DMS 273 (cell line): ENCODE results near the gene HADH.
"Not testable (repeated sequence)": the region's sequence is repeated elsewhere in the genome, so short reads cannot be mapped to it uniquely, and the experiment has no call there.

ENCODE experiments used
- DNase-seq: peaks from one replicate; lab custom pipeline; 2025; ENCODE audit not compliant: unreplicated experiment; lab: John Stamatoyannopoulos, UW

HADH gene

DNA sequence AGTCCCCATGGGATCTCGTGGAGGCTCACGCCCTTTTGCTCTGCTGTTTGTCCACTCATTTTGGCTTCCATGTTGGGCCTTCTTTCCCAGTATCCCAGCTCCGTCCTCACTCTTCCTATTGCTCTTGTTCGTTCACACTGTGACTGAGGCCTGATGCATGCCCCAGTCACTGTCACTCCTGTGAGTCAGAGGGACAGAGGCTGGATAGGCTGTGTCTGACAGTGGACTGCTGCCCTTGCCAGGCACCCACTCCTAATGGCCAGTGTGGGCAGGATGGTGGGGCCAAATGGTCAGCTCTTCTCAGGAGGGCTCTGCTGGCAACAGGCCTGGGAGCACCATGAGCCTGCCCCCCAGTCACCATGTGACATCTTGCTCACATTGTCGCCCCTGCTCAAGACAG lies 40.0 kb downstream of the HADH start:
- no peak for DNase-seq

DNA sequence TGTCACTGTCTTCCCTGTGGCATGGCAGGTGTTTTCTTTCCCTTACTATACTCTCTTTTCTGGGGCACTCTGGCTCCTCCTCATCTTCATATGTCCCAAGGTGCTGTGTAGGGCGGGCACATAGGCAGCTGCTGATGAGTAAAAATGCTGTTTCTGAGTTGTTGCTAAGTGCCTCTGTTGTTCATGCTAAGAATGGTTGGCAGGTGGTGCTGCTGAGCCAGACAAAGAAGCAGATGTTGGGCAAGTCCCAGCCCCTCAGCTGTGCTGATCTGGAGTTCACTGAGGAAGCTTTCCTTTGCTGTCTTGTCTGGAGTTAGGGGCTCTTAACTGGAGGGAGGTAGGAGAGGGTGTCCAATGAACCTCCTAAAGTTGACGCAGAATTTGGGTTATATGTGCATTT lies 40.6 kb downstream of the HADH start:
- DNase-seq, result peak; percentile 62

DNA sequence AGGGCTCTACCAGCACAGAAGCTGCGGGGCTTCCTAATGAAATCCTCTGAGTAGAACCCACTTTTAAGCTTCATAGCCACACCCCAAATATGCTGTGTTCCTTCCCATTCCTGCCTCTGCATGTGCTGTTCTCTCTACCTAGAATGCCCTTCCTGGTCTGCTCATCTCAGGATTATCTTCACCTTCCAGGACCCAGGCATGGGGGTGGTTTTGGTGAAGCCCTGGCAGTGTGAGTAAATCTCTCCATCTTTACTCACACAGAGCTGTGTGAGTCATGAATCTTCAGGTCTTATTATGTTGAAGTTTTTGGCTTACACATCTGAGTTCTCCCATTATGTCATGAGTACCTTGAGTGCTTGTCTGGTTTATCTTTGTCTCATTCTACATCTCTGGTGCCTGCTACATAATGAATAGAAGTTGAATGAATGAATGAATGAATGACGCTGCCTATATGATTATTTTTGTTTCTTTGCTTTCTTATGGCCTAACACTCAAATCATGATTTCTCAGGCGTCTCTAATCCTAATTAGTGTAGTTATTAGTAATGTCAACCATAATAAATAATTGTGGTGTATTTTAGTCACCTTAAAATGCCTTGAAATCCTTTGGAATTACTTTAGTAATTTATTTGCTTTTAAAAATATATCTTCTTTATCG lies 41.9 kb downstream of the HADH start:
- DNase-seq, result no peak

DNA sequence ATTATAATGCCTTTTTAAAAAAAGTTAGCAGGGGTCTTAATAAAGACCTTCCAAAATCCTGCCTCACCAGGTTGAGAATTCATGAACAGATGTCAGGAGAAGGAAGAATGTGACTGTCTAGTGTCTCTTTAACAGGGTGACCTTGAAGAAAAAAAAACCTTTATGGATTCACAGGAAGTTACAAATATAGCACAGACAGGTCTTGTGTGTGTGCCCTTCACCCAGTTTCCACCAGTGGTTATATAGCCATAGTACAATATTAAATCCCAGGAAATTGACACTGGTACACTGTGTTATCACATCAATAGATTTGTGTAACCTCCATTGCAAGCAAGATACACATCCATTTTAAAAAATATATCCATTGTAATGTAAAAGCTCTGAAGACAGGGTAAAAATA lies 43.7 kb downstream of the HADH start:
- DNase-seq, result no peak

DNA sequence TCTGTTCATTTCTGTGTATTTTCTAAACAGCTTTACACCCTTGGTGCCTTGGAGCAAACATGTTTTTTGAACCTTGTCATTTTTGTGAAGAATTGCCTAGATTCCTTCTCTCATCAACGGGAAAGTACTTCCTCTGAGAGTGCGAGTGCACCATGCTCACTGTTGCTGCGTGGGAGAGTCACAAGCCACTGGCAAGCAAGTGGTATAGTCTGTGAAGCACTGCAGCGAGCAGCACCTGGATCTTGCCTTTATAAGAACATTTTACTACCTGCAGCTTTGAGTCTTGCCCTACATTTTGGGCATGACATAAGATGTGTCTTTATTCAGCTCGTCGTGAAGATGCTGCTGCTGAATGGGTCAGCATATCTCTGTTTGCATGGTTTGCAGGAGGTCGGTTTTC lies 44.9 kb downstream of the HADH start:
- no peak for DNase-seq

DNA sequence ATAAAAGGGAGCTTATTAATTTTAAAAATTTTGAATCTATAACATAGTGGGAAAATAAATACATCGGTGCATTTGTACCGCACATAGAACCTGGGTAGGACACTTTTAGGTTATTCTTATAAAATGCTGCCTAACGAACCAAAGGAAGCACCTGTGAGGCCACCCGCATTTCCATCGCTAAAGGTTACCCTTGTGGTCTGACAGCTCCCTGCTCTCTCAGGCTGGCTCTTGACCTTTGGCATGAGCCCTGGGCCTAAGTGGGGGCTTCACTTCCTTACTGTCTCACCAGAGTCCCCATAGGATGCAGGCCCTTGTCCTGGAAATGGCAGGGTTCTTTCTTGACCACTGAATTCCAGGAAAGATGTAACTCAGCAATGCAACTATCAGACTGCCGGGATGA lies 46.0 kb downstream of the HADH start:
- DNase-seq, result no peak

DNA sequence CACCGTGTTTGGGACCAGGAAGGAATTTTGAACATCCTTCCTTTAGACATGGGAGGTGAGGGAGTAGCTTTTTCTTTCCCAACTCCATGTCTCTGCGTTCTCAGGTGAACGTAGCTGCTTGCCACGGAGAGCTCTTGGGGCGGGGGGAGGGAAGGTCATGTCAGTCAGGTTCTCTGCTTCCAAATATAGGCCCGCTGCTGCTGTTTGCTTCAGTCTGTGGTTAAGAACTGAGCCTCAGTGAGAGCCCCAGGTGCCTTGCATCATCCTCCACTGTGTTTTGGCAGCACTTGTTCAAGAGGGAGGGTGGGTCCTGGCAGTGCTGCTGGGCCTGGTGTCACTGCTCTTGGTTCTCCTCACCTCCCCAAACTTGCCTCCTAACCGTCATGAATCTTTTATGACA lies 46.5 kb downstream of the HADH start:
- DNase-seq, result no peak

DNA sequence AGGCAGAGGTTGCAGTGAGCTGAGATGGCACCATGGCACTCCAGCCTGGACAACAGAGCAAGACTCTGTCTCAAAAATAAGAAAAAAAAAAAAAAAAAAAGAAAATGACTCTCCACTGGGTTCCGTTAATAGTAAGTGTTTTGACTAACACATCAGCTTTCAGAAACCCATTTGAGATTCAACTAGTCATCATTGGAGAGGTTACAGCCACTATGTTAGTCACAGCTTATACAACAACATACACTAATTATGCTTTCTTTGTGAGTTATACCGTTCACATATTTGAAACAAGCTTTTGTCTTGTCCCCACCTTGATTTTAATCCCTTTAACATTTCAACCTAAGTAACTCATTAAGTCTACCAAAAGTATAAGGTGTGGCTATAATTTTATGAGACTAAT lies 48.2 kb downstream of the HADH start:
- DNase-seq, result no peak

DNA sequence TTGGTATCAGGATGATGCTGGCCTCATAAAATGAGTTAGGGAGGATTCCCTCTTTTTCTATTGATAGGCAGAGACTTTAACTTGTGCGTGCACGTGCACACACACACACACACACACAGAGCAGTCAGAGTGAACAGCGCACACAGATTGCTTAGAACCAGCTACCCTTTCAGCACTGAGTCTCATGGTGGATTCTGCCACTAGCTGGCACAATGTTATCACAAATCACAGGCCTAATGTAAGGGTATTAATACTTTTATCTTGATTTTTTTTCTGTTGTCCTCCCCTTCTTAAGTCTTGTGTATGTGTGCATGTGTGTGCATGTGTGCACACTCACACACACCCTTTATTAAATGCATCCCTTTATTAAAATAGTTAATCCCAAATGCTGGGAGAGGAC lies 53.2 kb downstream of the HADH start:
- DNase-seq, result no peak

DNA sequence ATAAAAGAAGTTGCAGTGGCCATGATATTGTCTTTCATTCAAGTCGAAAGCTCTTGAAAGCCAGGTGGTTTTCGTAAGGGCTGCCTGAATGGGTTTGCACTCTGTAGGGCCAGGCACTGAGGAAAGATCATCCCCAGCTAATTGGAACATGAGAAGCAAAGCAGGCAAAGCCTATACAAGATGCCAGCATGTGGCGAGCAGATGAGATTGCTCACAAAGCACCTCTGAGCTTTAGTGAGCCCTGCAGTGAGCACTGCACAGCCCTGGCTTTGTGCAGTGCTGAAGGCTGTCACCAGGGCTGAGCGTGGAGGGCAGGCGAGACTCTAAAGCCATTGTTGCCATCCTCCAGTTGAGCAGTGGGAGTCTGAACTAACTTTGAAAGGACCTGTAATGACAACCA lies 53.8 kb downstream of the HADH start:
- no peak for DNase-seq

DNA sequence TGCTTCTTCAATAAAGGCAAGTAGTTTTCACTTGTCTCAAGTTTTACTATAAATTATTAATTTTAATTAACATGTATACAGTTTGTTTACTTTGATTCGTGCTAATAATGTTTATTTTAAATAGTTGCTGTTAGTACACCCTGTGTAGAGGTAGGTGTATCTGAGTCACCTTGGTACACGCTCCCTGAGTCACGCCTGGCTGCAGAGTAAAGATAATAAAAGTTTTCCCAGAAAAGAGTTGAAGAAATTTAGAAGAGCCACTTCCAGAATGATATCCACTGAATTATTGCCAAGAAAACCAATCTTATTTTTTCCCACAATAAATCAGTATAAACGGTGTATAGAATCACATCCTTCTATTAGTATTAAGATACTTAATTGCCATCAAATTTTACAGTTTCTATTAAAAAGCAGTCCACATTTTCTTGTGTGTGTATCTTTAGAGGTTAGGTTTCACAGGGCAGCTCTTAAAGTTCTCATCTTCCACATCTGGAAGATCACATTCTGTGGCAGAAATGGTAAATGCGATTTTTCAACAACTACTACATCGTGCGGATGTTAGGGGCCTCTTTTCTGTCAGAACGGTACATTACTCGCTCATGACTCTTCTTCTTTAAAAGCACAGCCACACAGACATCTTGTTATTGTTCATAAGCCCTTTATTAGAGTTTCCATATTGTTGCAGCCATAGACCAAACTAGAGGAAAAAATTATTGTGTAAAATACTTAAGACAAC lies 55.4 kb downstream of the HADH start:
- no peak for DNase-seq

DNA sequence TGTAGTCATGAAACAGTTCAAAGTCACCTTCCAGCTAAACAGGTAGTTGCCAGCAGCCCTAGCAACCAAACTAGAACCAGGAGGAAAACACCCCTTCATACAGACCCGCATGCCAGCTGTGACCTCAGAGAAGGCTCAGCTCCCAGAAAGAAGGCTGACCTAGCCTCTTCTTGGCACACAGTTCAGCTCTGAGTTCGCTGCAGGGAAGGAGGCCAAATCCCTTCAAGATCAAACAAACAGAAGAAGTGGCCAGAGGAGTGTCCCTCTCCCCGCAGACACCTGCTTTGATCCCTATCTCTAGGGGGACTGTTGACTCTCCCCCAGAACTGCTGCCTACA lies 56.0 kb downstream of the HADH start:
- peak; percentile 20 for DNase-seq

DNA sequence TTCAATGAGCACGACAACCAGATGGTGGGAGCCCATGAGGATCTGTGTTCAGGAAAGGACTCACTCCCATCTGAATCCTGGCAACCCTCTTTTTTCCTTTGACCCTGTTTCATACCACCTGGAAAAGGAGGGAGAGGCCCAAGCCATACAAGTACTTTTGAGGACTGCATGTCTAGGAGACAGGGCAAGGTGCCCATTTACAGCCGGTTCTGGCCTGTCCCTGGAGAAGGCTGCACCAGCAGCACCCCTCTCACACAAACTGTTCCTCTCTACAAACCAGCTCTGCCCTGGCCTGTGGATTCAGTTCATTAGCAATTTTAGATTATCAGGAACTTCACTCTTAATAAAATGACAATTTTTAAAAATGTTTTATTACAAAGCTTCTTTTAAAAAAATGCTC lies 57.5 kb downstream of the HADH start:
- no peak for DNase-seq

DNA sequence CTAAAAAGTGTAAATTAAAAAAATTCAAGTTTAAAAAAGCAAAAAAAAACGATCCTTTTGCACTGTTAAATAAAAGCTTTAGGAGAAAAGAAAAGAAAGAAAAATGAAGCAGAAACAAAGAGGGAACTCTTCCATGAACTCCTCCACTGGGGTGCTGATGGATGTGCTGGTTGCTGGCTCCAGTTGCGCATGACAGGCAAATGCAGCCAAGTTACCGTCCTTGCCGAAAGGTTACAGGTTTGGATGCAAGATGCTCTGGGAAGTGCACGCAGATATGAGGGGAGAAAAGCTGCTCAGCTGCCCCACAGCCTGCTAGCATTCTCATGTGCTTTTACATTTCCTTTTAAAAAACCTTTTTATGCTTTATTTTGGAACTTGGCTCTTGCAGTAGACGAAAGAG lies 58.5 kb downstream of the HADH start:
- no peak for DNase-seq

DNA sequence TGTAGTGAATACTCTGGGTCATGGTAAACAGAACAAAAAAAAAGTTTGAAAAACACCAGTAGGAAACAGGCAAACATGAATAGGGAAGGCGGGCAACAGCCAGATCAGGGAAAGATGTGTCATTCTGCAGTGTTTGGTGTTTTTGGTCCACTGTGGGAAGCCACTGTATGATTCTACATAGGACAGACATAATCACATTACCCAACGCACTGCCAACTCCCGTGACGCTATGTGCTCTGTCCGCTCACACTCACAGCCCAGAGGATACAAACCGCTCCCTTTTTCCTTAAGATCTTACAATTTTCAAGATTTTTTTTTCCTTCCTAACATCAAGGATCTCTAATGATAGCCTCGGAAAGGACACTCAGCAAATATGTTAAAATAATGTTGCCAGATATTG lies 59.3 kb downstream of the HADH start:
- no peak for DNase-seq

DNA sequence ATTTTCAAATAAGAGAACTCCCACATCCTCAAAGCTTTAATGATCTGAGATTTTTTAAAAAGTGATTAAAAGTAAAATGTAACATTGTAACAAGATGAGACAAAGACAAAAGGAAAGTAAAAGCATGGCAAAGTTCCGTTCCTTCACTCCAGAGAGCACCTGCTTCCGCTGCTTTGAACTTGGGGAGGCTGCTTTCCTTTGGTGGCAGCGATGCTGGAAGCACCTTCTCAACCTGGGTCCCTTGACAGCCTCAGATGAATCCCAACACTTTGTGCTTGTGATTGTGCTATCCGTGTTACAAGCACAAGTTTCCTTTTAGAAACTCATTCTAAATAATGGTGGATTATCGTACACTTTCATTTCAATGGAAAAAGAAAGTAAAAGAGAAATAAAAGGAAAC lies 59.7 kb downstream of the HADH start:
- no peak for DNase-seq

DNA sequence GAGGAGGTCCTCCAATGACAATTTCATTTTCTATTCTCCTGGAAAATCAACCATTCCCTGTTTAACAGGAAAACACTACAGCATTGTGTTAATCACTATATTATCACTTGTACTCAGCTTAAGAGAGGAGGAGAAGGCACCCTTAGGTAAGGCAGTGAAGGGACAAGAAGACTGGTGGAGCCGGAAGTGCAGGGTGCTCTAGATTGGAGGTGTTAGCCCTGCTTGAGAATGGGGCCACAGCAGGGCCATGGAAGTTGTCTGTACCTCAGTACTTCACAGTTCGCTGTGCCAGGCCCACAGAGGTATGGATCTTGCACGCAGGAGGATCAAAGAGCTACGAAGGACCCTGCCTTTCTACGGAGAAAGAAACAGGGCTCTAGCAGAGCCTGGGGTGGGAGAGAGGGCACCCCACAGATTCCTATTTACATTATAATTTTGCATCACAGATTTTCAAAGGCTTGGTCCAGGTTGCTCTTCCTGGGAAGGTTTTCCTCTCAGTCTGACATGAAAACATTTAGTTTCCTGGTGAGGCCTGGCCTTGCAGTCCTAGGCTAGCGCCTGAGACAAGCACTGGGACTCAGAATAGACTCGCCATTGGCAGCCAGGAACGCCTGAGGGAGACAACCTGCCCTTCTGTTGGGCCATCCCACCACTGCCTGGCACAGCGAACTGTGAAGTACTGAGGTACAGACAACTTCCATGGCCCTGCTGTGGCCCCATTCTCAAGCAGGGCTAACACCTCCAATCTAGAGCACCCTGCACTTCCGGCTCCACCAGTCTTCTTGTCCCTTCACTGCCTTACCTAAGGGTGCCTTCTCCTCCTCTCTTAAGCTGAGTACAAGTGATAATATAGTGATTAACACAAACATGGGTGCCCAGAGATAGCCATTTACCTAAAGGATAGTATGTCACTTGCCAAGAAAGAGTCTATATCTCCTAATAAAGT lies 60.8 kb downstream of the HADH start:
- DNase-seq, result not testable (repeated sequence)

DNA sequence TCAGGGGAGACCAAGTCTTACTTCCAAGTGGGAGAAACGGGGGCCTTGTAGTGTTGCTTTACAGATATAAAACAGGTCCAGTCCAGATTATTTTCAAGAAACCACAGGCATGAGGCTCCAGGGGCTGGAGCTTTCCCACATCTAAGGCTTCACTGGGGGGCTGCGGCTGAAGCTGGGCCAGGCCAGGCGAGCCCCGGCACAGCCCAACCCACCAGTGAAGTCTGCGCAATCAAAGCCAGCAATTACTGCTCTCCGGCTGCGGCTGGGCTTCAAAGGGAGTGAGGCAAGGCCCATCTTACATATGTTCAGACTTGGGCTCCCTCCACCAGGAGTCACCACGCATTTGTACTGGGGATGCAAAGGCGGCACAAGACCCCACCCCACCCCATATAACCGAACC lies 61.7 kb downstream of the HADH start:
- no peak for DNase-seq

DNA sequence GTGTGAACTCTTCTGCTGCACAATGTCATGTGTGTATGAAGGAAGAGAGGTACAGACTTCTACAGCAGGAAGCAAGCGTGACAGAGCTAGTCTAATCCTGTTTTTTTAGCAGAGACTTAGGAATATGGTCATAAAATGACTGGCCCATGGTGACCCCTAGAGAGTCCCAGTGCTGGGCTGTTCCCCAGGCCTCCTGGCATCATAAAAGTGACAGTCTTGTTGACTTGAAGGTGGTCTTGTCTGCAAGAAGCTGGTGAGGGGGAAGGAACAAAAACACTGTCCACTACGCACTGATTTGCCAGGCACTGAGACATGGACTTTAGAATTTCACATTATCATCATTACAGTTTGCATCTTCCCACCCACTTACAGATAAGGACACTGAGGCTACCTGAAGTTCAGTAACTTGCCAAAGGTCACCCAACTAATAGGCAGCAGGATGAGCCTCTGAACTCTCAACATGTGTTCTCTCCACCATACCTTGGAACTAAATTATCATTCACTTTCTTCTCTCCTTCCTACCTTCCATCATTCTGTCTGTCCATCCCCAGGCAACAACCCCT lies 63.0 kb downstream of the HADH start:
- no peak for DNase-seq

DNA sequence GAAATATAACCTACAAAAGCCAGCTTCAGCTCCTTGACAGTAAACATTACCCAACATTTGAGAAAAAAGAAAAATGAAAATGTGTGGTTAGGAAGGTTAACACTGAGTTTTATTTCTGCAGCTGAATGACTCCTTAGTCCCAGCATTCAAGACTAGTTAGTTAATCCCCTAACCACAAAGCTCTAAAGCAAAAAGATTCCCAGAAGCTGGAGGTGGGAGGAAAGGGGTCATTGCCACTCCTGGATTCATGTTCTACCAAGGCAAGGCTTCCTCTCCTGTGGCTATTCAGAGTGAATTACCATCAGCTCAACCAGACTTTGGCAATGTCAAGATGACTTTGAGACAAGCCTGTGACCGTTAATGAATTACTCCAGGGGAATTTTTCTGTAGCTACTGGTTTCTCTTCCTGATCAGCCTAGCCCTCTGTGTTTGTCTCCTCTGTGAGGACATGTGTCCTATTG lies 63.6 kb downstream of the HADH start:
- DNase-seq, result no peak

DNA sequence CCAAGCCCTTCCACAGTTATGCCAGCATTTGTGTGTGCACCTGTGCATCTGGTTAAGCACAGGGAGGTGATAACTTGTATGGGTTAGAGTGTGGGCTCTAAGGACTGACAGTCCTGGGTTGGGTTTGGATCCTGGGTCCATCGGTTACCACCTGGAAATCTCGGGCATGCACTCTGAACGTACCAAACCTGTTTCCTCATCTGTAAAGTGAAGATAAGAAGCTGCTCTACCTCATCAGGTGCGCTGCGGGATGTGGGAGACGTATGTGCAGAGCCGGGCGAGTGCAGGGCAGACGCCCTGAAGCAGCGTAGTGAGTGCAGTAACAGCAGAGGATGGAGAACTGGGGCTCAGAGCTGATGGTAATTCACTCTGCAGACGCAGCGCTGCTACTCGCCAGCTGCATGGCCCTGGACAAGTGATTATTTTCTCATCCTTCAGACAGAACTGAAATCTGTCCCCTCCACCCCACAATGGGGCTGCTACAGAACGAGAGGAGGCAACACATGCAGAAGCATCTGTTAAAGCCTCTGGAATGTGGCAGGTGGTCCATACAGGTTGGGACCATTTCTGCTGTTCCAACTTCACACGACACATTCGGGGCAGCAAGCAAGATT lies 64.4 kb downstream of the HADH start:
- DNase-seq, result no peak
